DOHH2 (cell line): Measurements from ENCODE around the gene HSDL1.

ENCODE experiments used
- H3F3A ChIP-seq: fragments of 200-600 bp; sonication (generic), shearing (Covaris generic); 2 replicates; pipeline ENCODE4 v1.6.0; 2016; ENCODE audit warnings: antibody characterized with exemption, mild to moderate bottlenecking; ENCODE audit not compliant: control insufficient read depth, insufficient read depth
- H3K27ac ChIP-seq: fragments of 200-600 bp; sonication (generic); 2 replicates; pipeline ENCODE4 v1.5.1; 2014; ENCODE audit warnings: low read depth, mild to moderate bottlenecking, low read length, moderate library complexity
- H3K27me3 ChIP-seq: fragments of 200-600 bp; sonication (generic); 2 replicates; pipeline ENCODE4 v1.6.1; 2014; ENCODE audit warnings: mild to moderate bottlenecking, low read length, mixed read lengths; ENCODE audit not compliant: control insufficient read depth
- H3K36me3 ChIP-seq: fragments of 200-600 bp; sonication (generic); 2 replicates; pipeline ENCODE4 v1.6.1; 2014; ENCODE audit warnings: mild to moderate bottlenecking, low read length, moderate library complexity, mixed read lengths; ENCODE audit not compliant: control insufficient read depth
- H3K4me1 ChIP-seq: fragments of 200-600 bp; sonication (generic); 2 replicates; pipeline ENCODE4 v1.6.1; 2014; ENCODE audit warnings: mild to moderate bottlenecking, low read length, mixed read lengths; ENCODE audit not compliant: control insufficient read depth
- H3K4me2 ChIP-seq: fragments of 200-600 bp; sonication (generic); 2 replicates; pipeline ENCODE4 v1.6.0; 2014; ENCODE audit warnings: mild to moderate bottlenecking, low read length, moderate library complexity
- H3K4me3 ChIP-seq: fragments of 200-600 bp; sonication (generic); 2 replicates; pipeline ENCODE4 v1.5.1; 2014; ENCODE audit warnings: mild to moderate bottlenecking, low read length, mixed read lengths
- H3K79me2 ChIP-seq: fragments of 200-600 bp; sonication (generic); 2 replicates; pipeline ENCODE4 v1.6.1; 2014; ENCODE audit warnings: mild to moderate bottlenecking, low read length, mixed read lengths; ENCODE audit not compliant: control insufficient read depth
- H3K9me2 ChIP-seq: fragments of 200-600 bp; sonication (generic); replicated peaks from 2 replicates; pipeline ENCODE4 v1.6.1; 2014; ENCODE audit warnings: mild to moderate bottlenecking, low read length, mixed read lengths; ENCODE audit not compliant: control insufficient read depth
- H3K9me3 ChIP-seq: fragments of 200-600 bp; sonication (generic); 2 replicates; pipeline ENCODE4 v1.6.1; 2014; ENCODE audit warnings: antibody characterized with exemption, low read length, mixed read lengths; ENCODE audit not compliant: control insufficient read depth, insufficient read depth
- H4K20me1 ChIP-seq: fragments of 200-600 bp; sonication (generic); 2 replicates; pipeline ENCODE4 v1.6.0; 2014; ENCODE audit warnings: low read depth, mild to moderate bottlenecking, antibody characterized with exemption, low read length, moderate library complexity; ENCODE audit not compliant: control insufficient read depth, insufficient read depth
- EZH2phosphoT487 ChIP-seq: fragments of 200-600 bp; sonication (generic); IDR thresholded peaks from 2 replicates; pipeline ENCODE4 v1.6.1; 2017; ENCODE audit warnings: borderline replicate concordance, mild to moderate bottlenecking, antibody characterized with exemption, low read length, moderate library complexity, mixed read lengths
- TF ChIP-seq, protein P1 (sequence below): fragments of 200-600 bp; sonication (generic); IDR thresholded peaks from one replicate; pipeline ENCODE4 v1.5.1; 2014; ENCODE audit warnings: antibody characterized with exemption, mild to moderate bottlenecking, low read depth, low read length; ENCODE audit not compliant: poor library complexity, severe bottlenecking

Gene HSDL1

DNA sequence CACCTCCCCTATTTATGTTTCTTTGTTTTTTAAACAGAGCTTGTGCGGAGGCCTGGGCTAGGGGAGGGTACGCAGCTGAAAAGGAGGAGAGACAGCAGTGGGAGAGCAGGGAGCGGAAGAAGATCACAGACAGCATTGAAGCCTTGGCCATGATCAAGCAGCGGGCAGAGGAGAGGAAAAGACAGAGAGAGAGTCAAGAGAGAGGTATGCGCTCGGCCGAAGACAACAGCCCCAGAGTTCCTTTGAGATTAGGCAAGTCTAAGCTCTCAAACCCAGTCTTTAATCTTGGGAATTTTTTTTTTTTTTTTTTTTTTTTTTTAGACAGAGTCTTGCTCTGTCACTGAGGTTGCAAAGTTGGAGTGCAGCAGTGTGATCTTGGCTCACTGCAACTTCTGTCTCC lies 20.8 kb upstream of the HSDL1 start:
- Histone ChIP-seq H3F3A (no peaks in the 10 kb centered on the region), H3K4me3 (no peak overlapping the region), H3K4me1 (0 out of 2 replicates have a peak, but pooled peaks cover 2% of the 10 kb centered on the region), H3K9me3 (no peaks in the 10 kb centered on the region), H3K79me2 (no peaks in the 10 kb centered on the region), H3K36me3 (no peaks in the 10 kb centered on the region), H3K27ac (no peak overlapping the region), H3K4me2 (no peak overlapping the region), H3K27me3 (peaks cover 9% of the 10 kb centered on the region), H3K9me2 (no peaks in the 10 kb centered on the region), H4K20me1 (no peaks in the 10 kb centered on the region)
- no peak for TF ChIP-seq EZH2phosphoT487
- TF ChIP-seq, protein P1, sequence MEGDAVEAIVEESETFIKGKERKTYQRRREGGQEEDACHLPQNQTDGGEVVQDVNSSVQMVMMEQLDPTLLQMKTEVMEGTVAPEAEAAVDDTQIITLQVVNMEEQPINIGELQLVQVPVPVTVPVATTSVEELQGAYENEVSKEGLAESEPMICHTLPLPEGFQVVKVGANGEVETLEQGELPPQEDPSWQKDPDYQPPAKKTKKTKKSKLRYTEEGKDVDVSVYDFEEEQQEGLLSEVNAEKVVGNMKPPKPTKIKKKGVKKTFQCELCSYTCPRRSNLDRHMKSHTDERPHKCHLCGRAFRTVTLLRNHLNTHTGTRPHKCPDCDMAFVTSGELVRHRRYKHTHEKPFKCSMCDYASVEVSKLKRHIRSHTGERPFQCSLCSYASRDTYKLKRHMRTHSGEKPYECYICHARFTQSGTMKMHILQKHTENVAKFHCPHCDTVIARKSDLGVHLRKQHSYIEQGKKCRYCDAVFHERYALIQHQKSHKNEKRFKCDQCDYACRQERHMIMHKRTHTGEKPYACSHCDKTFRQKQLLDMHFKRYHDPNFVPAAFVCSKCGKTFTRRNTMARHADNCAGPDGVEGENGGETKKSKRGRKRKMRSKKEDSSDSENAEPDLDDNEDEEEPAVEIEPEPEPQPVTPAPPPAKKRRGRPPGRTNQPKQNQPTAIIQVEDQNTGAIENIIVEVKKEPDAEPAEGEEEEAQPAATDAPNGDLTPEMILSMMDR, result no peak

DNA sequence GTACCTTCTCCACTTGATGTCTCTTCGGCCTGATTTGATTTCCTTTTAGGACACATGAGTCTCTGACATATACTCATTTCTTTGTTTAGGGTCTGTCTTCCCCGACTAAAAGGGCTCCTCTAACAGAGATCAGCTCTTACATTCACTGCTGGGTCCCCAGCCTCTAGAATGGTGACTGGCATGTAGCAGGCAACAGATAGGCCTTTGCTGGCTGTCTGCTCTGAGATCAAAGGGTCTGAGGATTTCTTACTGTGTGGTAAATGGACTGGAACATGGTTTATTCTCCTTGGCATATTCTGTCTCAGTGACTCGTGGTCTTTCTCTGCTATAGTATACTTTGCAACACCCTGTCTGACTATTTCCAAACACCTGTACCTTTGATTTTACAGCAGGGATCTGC lies 16.8 kb upstream of the HSDL1 start:
- Histone ChIP-seq H3K27me3 (peaks cover 28% of the 10 kb centered on the region), H3K9me3 (no peaks in the 10 kb centered on the region), H3K27ac (no peak overlapping the region), H3K79me2 (no peaks in the 10 kb centered on the region), H3K9me2 (no peaks in the 10 kb centered on the region), H3K4me3 (no peak overlapping the region), H3F3A (no peaks in the 10 kb centered on the region), H3K36me3 (no peaks in the 10 kb centered on the region), H3K4me2 (no peak overlapping the region), H4K20me1 (no peaks in the 10 kb centered on the region), H3K4me1 (no peaks in the 10 kb centered on the region)
- TF ChIP-seq, protein P1, result no peak
- TF ChIP-seq EZH2phosphoT487, result no peak

DNA sequence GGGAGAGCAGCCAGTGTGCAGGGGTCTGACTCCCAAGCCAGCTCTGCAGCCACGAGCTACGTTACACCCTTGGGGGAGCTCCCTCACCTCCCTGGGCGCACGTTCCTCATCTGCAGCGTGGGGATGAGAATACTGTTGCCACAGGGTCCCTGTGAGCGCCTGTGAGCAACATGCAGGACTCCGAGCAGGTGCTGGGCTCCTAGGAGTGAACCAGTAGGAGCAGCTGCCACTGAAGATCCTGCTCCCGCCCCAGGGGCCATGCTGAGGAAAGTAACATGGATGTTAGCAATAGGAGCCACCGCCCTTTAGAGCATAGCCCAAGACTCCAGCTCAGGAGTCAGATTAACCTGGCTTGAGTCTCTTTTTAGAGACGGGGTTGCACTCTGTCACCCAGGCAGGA lies 16.1 kb upstream of the HSDL1 start:
- Histone ChIP-seq H3K27ac (no peak overlapping the region), H3K79me2 (no peaks in the 10 kb centered on the region), H3K36me3 (no peaks in the 10 kb centered on the region), H3K4me3 (no peak overlapping the region), H3K27me3 (peaks cover 33% of the 10 kb centered on the region), H4K20me1 (no peaks in the 10 kb centered on the region), H3K9me3 (no peaks in the 10 kb centered on the region), H3K4me1 (no peaks in the 10 kb centered on the region), H3F3A (no peaks in the 10 kb centered on the region), H3K9me2 (no peaks in the 10 kb centered on the region), H3K4me2 (no peak overlapping the region)
- TF ChIP-seq EZH2phosphoT487, result no peak
- TF ChIP-seq, protein P1, result no peak

DNA sequence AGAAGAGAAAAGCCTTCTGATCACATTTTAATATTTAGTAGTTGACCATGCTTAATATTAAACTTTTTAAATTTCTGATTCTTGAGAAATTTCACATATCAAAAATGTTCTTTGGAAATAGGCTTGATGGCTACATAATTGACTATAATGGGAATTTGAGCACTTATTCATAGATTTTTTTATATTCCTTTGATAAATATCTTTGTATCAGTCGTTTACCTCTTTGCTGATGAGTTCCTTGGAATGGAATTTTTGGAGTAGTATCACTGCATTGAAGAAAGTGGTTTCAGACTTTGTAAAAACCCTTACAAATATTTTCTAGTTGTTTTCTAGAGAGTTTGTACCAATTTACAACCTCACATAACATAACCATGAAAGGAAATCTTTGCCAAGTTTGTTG lies 14.8 kb upstream of the HSDL1 start:
- H3F3A ChIP-seq, result no peaks in the 10 kb centered on the region
- H3K9me2 ChIP-seq, result no peaks in the 10 kb centered on the region
- no peaks in the 10 kb centered on the region for H3K36me3 ChIP-seq
- no peak overlapping the region for H3K4me3 ChIP-seq
- no peak overlapping the region for H3K4me2 ChIP-seq
- H3K9me3 ChIP-seq, result no peaks in the 10 kb centered on the region
- TF ChIP-seq, protein P1, result no peak
- no peak for TF ChIP-seq EZH2phosphoT487
- peaks cover 33% of the 10 kb centered on the region for H3K27me3 ChIP-seq
- H3K4me1 ChIP-seq, result no peaks in the 10 kb centered on the region
- H4K20me1 ChIP-seq, result no peaks in the 10 kb centered on the region
- H3K27ac ChIP-seq, result no peak overlapping the region
- H3K79me2 ChIP-seq, result no peaks in the 10 kb centered on the region
